NCI-H2081 (cell line): ENCODE measurements around the gene DIS3L2.
"Not testable (repeated sequence)": the region's sequence is repeated elsewhere in the genome, so short reads cannot be mapped to it uniquely, and the experiment has no call there.

Experiments
- DNase-seq, 2 experiments: peaks; one replicate each; lab custom pipeline; 2025; lab: John Stamatoyannopoulos, UW

DIS3L2 gene

GRCh38 chr2:232321156-232321816, 359.8 kb downstream of the DIS3L2 start:
- no peak for DNase-seq

DNA sequence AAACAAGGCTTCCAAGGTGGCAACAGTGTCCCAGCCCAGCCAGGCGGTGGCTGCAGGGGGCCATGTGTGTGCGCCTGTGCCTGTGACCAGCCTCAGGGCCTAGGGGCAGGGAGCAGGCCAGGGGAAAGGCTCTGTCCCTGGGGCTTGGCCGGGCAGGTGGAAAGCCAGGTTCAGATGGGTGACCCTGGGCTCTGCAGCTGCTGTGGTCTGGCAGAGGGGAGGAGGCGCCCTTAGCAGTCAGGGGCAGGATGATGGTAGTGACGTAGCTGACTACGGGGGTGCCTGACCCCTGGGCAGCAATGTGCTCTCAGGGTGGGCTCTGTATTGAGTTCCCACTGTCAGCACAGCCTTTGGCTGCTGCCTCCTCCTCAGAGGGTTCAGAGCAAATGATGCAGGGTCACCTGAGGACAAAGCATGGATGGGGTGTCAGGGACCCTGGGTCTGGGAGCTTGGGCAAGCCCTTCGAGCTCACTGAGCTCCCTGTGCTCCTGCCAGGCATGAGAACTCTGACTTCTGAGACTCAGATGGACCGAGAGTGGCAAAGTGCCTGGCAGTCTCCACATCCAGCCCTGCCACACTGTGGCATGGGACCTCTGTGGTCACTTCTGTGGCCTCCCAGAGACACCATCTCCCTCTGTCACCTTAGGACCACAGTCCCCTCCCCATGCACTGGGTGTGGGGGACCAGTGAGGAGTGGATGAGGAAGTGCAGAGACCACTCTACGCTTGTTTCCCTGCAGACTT, 360.5 kb downstream of the DIS3L2 start:
- DNase-seq, result no peak

DNA sequence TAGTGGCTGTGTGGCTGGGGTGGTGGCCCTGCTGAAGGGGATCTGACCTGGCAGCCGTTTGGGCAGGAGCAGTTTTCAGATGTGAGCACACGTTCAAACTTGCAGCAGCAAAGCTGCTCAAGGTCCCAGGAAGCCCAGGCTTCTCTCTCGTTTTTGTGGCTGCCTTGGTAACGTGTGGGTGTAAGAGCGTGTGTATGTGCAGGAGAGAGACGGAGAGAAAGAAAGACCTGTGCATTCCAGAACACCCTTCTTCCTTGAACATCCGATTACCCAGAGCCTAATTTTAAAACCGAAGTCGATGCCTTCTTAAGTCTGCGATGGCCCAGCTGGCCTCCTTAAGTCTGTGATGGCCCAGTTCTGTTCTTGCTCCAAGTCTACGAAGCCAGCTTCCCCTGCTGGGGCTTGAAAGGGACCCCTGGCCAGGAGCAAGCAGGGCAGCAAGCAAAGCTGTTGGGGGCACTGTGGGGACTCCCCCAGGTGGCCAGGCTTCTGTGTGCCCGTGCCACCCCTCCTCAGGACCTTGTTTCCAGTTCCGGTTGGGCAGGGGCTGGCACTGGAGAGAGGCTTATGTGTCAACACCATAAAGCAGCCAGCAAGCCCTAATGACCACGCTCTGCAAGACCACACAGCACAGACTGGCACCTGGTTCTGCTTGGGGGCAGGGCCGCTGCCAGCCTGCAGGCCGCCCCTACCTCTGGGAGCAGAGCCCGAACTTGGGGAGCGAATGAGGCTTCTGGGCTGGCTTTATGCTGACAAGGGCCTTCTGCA, 361.2 kb downstream of the DIS3L2 start:
- DNase-seq, result no peak

DNA sequence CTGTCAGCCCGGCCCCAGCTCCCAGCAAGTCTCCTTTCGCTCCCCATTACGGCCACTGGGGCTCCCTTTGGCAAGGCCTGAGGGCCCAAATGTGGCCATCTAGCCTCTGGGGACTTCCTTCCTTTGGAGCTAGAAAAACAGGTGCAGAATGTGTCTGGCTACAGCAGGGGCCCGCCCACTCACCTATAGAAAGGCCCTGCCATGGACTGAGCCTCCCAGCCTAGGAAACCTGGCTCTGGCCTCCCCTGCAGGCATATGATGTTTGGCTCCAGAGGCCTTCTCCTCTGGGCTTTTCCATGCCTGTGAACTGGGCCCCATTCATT, 361.8 kb downstream of the DIS3L2 start:
- DNase-seq, result no peak

- DNase-seq, result not testable (repeated sequence)
Observed at GRCh38 chr2:232323967-232324366, 362.5 kb downstream of the DIS3L2 start.

DNA sequence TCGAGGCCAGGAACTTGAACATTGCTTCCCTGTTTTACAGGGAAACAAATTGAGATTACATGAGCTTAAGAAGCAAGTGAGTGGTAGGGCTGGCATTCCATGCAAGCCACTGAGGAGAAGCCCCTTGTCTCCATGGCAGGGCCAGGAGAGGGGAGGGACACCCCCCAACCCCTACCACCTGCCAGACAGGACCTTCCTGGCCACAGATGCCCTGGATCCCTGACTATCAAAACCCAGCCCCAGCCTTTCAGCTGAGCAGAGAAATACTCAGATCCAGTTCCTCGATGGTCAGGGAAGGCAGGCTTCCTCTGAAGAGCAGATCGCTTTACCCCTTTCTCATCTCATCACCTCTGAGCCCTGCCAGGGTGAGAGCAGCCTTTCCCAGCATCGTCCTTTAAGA, 363.3 kb downstream of the DIS3L2 start:
- no peak for DNase-seq

GRCh38 chr2:232325324-232326273, 364.1 kb downstream of the DIS3L2 start:
- peak in 1 of 2 experiments; percentile 16 for DNase-seq

GRCh38 chr2:232326274-232327104, 365.0 kb downstream of the DIS3L2 start:
- not testable (repeated sequence) for DNase-seq

GRCh38 chr2:232327105-232328031, 365.9 kb downstream of the DIS3L2 start:
- peak; percentile 20 to 52 for DNase-seq

- no peak for DNase-seq
Observed at GRCh38 chr2:232328032-232328422, 366.5 kb downstream of the DIS3L2 start.

- DNase-seq, result no peak
Observed at GRCh38 chr2:232328516-232329460, 367.3 kb downstream of the DIS3L2 start.

DNA sequence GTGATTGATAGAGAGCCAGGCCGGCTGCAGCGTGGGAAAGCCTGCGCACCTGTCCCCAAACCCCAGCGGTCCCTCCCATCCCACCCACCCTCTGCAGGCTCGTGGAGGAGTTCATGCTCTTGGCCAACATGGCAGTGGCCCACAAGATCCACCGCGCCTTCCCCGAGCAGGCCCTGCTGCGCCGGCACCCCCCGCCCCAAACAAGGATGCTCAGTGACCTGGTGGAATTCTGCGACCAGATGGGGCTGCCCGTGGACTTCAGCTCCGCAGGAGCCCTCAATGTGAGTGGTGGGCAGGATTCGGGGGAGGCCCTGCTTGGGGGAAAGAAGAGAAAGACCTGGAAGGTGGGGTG, 368.2 kb downstream of the DIS3L2 start:
- no peak for DNase-seq

- no peak for DNase-seq
Observed at GRCh38 chr2:232330068-232330999, 368.8 kb downstream of the DIS3L2 start.

DNA sequence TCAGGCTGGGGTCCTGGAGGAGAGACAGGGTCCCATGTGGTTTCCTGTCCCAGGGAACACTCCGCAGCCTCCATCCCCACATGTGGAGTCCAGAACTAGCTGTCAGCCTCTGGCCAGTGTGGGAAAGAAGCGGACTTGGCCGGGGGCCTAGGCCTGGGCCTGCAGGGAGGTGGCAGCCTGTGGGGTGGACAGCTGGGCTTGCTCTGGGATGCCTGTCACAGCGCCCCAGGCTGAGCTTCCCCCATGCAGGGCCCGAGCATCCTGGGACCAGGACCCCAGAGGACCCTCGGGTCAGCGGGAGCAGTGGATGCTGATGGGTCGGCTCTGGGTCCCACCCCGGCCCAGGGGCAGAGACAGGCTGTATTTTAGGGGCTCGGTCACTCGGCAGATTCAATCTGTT, 369.5 kb downstream of the DIS3L2 start:
- DNase-seq, result not testable (repeated sequence)

GRCh38 chr2:232331641-232332040, 370.1 kb downstream of the DIS3L2 start:
- DNase-seq, result not testable (repeated sequence)

DNA sequence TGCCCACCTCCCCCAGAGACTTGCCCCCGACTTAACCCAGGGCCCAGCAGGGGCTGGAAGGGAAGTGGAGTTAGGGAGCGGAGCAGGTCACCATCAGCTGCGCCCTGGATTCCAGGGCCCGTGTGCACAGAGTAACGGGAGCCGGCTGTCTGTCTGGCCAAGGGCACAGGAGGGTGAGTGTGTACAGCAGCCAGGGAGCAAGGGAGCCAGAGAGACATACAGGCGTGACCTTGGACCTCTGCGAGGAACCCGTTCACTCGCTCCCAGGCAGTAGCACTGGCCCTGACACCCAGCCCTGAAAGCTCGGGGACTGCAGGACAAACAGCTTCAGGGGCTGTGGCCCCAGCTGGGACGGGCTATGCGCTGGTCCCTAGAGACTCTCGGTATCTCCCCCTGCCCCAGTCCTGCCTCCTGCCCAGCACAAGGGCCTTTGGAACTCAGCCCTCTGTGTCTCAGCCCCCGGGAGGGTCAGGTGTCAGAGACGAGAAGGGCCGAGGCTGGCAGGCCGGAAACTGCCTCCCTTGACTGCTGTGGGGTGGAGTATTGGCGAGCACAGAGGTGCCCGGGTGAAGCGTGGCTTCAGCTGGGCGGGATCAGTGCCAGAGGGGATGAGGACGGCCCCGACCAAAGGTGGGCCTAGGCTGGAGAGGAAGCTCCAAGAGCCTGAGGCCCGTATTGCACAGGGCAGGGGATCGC, 370.9 kb downstream of the DIS3L2 start:
- DNase-seq, result not testable (repeated sequence)

GRCh38 chr2:232332940-232333259, 371.4 kb downstream of the DIS3L2 start:
- no peak for DNase-seq
